ENCODE results near the gene SHROOM3.

The SHROOM3 gene

DNA sequence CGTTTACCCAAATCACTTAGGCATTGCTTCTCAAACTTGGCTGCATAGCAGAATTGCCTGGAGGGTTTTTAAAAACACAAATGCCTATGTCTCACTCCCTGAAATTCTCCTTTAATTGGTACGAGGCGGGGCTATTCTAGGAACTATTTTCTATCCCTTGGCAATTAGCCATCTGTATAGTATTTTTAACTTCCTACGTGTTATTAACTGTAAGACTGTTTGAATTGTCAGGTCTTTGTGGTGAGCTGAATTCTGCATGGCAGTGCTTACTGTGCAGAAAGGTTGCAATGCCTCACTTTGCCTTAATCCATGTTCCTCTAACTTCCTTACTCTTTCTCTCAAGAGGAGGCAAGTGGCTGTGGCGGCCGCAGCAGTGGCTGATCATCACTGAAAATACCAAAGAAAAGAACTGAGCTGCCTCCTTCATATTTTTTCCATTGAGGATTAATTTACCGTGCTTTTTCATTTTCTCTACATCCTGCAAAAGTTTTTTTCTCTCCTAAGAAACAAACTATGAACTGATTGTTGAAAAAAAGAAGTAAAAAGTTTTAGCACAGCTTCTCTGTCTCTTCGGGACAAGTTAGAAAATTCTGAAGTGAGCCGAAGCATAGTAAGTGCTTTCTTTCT lies at the start of gene SHROOM3:
SHROOM3 (plus strand) TSS at position 329 of the 627 bp plus-strand sequence. CDS start 824 bp downstream, outside the sequence.
- peak; percentile 22 for DNase-seq (ENCODE audit: low read depth)
- no peak within 1 kb of the TSS for H3K4me3 ChIP-seq (ENCODE audit: low read depth, low read length)

DNA sequence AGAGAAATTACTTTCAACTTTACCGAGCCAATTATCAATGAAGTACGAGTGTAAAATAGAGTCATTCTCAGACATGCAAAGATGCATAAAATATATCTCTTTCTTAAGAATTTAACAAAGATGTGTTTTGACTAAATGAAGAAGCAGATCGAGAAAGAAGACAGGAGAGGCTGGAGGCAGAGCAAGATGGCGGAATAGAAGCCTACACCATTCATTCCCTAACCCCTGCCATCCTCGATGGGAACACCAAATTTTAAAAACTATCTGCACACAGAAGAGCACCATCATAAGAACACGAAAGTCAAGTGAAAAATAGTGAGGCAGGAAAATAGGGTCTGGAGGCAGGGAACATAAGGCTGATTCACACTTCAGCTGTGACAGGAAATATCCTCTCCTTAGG lies 49.1 kb upstream of the SHROOM3 start:
- no peak overlapping the region for H3K4me3 ChIP-seq (ENCODE audit: low read depth, low read length)
- no peak for DNase-seq (ENCODE audit: low read depth)
- TF ChIP-seq, protein P1, sequence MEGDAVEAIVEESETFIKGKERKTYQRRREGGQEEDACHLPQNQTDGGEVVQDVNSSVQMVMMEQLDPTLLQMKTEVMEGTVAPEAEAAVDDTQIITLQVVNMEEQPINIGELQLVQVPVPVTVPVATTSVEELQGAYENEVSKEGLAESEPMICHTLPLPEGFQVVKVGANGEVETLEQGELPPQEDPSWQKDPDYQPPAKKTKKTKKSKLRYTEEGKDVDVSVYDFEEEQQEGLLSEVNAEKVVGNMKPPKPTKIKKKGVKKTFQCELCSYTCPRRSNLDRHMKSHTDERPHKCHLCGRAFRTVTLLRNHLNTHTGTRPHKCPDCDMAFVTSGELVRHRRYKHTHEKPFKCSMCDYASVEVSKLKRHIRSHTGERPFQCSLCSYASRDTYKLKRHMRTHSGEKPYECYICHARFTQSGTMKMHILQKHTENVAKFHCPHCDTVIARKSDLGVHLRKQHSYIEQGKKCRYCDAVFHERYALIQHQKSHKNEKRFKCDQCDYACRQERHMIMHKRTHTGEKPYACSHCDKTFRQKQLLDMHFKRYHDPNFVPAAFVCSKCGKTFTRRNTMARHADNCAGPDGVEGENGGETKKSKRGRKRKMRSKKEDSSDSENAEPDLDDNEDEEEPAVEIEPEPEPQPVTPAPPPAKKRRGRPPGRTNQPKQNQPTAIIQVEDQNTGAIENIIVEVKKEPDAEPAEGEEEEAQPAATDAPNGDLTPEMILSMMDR (conservative IDR thresholded peaks at IDR 0.05; ENCODE audit: low read depth, low read length), result no peak

More for the DNA sequence above, at the start of gene SHROOM3:
- TF ChIP-seq, protein P1 (conservative IDR thresholded peaks at IDR 0.05; ENCODE audit: low read depth, low read length), result no peak

DNA sequence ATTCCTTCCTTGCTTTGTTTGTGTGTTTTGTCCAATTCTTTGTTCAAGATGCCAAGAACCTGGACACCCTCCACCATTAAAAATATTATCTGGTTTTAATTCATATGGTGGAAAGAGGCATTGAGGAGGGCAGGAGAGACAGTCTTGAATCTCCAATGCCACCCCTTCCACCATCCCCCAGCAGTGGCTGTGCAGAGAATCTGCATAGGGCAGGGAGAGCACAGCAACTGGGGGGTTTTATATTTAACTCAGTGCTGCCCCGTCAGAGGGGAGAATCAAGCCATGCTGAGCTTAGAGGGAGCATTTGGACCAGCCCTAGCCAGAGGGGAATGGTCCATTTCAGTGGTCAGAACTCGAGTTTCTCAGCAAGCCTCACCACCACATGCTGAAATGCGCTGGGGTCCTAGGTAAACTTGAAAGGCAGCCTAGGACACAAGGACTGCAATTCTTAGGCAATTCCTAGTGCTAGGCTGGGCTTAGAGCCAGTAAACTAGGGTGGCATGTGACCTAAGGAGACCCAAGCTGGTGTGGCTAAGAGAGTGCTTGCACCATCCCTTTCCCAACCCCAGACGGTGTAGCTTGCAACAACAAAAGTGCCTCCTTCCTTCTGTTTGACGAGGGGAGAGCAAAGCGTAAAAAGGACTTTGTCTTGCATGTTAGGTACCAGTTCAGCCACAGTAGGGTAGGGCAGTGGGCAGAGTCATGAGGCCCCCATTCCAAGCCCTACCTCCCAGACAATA lies 48.3 kb upstream of the SHROOM3 start:
- no peak for DNase-seq (ENCODE audit: low read depth)
- H3K4me3 ChIP-seq (ENCODE audit: low read depth, low read length), result no peak overlapping the region
- TF ChIP-seq, protein P1 (conservative IDR thresholded peaks at IDR 0.05; ENCODE audit: low read depth, low read length), result no peak

DNA sequence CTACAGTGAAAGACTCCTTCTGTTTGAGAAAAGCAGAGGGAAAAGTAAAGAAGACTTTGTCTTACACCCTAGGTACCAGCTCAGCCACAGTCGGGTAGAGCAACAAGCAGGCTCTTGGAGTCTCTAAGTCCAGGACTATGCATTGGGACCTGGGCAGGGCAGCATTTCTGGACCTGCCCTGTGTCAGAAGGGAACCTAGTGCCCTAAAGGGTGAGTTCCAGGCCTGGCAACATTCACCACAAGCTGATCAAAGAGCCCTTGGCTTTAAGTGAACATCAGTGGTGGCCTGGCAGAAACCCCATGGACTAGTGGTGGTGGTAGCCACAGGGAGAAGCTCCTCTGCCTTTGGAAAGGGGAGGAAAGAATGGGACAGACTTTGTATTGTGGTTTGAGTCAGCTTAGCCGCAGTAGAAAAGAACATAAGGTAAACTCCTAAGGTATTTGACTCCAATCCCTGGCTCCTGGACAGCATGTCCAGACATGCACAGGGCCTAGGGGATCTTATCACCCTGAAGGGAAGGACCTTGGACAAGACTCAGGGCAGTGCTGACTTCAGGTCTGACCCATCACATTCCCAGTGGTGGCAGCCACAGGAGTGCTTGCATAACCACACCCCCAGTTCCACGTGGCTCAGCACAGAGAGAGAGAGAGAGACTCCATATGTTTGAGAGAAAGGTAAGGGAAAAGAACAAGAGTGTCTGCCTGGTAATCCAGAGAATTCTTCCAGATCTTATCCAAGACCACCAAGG lies 46.7 kb upstream of the SHROOM3 start:
- TF ChIP-seq, protein P1 (conservative IDR thresholded peaks at IDR 0.05; ENCODE audit: low read depth, low read length), result no peak
- DNase-seq (ENCODE audit: low read depth), result no peak
- H3K4me3 ChIP-seq (ENCODE audit: low read depth, low read length), result no peak overlapping the region

DNA sequence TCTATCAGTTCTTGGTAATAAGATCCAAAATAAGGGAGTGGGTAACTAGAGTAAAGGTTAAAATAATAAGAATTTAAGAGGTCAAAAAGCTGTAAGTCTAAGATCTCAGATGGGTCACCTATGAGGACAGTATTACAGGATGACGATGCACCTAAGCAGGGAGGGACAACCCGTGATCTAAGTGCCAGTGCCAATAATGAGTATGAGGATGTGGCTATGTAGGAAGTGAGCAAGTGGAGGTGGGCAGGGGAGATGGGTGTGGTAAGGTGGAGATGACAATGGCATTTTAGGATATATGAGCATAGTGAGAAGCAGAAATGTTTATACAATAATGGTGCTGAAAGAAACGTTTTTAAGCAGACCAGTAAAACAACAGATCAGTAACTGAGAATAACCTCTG lies 33.4 kb upstream of the SHROOM3 start:
- TF ChIP-seq, protein P1 (conservative IDR thresholded peaks at IDR 0.05; ENCODE audit: low read depth, low read length), result no peak
- no peak for DNase-seq (ENCODE audit: low read depth)
- no peak overlapping the region for H3K4me3 ChIP-seq (ENCODE audit: low read depth, low read length)

DNA sequence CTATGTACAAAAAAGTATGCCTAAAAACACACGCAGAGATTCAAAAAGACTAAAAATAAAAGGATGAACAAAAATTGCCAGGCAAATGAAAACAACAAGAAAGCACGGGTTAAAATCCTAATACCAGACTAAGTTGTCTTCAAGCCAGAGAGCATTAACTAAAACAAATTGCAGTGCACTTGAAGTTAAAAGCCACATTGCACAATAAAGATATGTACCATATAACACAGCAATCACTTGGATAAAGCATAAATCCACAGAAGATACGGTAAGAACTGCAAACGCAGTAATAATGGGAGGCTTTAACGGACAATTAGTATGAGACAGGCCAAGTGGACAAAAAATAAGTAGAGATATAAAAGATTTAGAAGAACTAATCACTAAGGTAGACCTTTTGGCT lies 28.9 kb upstream of the SHROOM3 start:
- TF ChIP-seq, protein P1 (conservative IDR thresholded peaks at IDR 0.05; ENCODE audit: low read depth, low read length), result no peak
- no peak for DNase-seq (ENCODE audit: low read depth)
- H3K4me3 ChIP-seq (ENCODE audit: low read depth, low read length), result no peak overlapping the region
